OCI-LY1 (cell line): ENCODE results near the gene IKZF1.

Experiments used
- H2AFZ ChIP-seq: fragments of 200-600 bp; sonication (generic), shearing (Covaris generic); 2 replicates; pipeline ENCODE4 v1.6.0; 2014; ENCODE audit warnings: antibody characterized with exemption, mild to moderate bottlenecking, low read length
- H3F3A ChIP-seq: fragments of 200-600 bp; sonication (generic), shearing (Covaris generic); 2 replicates; pipeline ENCODE4 v1.6.0; 2014; ENCODE audit warnings: mild to moderate bottlenecking, antibody characterized with exemption, low read length, moderate library complexity; ENCODE audit not compliant: insufficient read depth
- H3K27ac ChIP-seq: fragments of 200-600 bp; sonication (generic); 2 replicates; pipeline ENCODE4 v1.5.1; 2014; ENCODE audit warnings: low read length, mixed run types, mild to moderate bottlenecking, low read depth; ENCODE audit not compliant: poor library complexity, severe bottlenecking
- H3K27me3 ChIP-seq: fragments of 200-600 bp; sonication (generic); 2 replicates; pipeline ENCODE4 v1.6.0; 2014; ENCODE audit warnings: antibody characterized with exemption, mild to moderate bottlenecking, low read length, moderate library complexity; ENCODE audit not compliant: insufficient read depth
- H3K36me3 ChIP-seq: fragments of 200-600 bp; sonication (generic); 2 replicates; pipeline ENCODE4 v1.6.1; 2014; ENCODE audit warnings: mild to moderate bottlenecking, antibody characterized with exemption, low read length, moderate library complexity, mixed read lengths; ENCODE audit not compliant: insufficient read depth
- H3K4me1 ChIP-seq: fragments of 200-600 bp; sonication (generic); 2 replicates; pipeline ENCODE4 v1.5.1; 2014; ENCODE audit warnings: mild to moderate bottlenecking, low read length, moderate library complexity; ENCODE audit not compliant: insufficient read depth, severe bottlenecking
- H3K4me2 ChIP-seq: fragments of 200-600 bp; sonication (generic), shearing (Covaris generic); 2 replicates; pipeline ENCODE4 v1.6.1; 2014; ENCODE audit warnings: low read length
- H3K4me3 ChIP-seq: fragments of 200-600 bp; sonication (generic); 2 replicates; pipeline ENCODE4 v1.5.1; 2014; ENCODE audit warnings: low read length, low read depth, mild to moderate bottlenecking, mixed read lengths; ENCODE audit not compliant: poor library complexity, severe bottlenecking
- H3K79me2 ChIP-seq: fragments of 200-600 bp; shearing (Covaris generic); 2 replicates; pipeline ENCODE4 v1.6.1; 2016; ENCODE audit warnings: mixed run types, low read length, mixed read lengths; ENCODE audit not compliant: insufficient read depth
- H3K9ac ChIP-seq: fragments of 200-600 bp; sonication (generic), shearing (Covaris generic); 2 replicates; pipeline ENCODE4 v1.6.1; 2014; ENCODE audit warnings: mild to moderate bottlenecking, low read length, mixed read lengths
- H3K9me2 ChIP-seq: fragments of 200-600 bp; sonication (generic), shearing (Covaris generic); 2 replicates; pipeline ENCODE4 v1.6.1; 2014; ENCODE audit warnings: low read depth, mild to moderate bottlenecking, low read length, mixed read lengths
- H3K9me3 ChIP-seq: fragments of 200-600 bp; shearing (Covaris generic); 2 replicates; pipeline ENCODE4 v1.6.1; 2014; ENCODE audit warnings: low read length, mixed read lengths
- H4K20me1 ChIP-seq: fragments of 200-600 bp; sonication (generic), shearing (Covaris generic); 2 replicates; pipeline ENCODE4 v1.6.0; 2016; ENCODE audit warnings: mild to moderate bottlenecking, low read length; ENCODE audit not compliant: insufficient read depth
- CTCF ChIP-seq: fragments of 200-600 bp; sonication (generic), shearing (Covaris generic); IDR thresholded peaks from 2 replicates; pipeline ENCODE4 v1.5.1; 2017; ENCODE audit warnings: mild to moderate bottlenecking, antibody characterized with exemption, low read length, moderate library complexity, mixed read lengths
- EZH2 ChIP-seq: fragments of 200-600 bp; sonication (generic), shearing (Covaris generic); IDR thresholded peaks from 2 replicates; pipeline ENCODE4 v1.8.0; 2017; ENCODE audit warnings: borderline replicate concordance, mixed run types, mild to moderate bottlenecking, antibody characterized with exemption, low read length, moderate library complexity, mixed read lengths

The IKZF1 gene

GRCh38 chr7:50300336-50300735 is 4.2 kb upstream of the IKZF1 start:
- no peak for TF ChIP-seq EZH2
- no peak overlapping the region for H3K9ac ChIP-seq
- H3K9me3 ChIP-seq: no peaks in the 10 kb centered on the region
- no peaks in the 10 kb centered on the region for H3K36me3 ChIP-seq
- H4K20me1 ChIP-seq: no peaks in the 10 kb centered on the region
- H2AFZ ChIP-seq: no peak overlapping the region
- no peak overlapping the region for H3K4me2 ChIP-seq
- H3K4me1 ChIP-seq: peaks cover 3% of the 10 kb centered on the region
- H3K4me3 ChIP-seq: no peak overlapping the region
- peaks cover 3% of the 10 kb centered on the region; the same call in 1 of the 2 replicates for H3F3A ChIP-seq
- no peak overlapping the region for H3K27ac ChIP-seq
- H3K79me2 ChIP-seq: peaks cover 4% of the 10 kb centered on the region
- H3K9me2 ChIP-seq: no peaks in the 10 kb centered on the region
- H3K27me3 ChIP-seq: peaks cover 11% of the 10 kb centered on the region; the same call in 1 of the 2 replicates

GRCh38 chr7:50302486-50303334 is 1.8 kb upstream of the IKZF1 start:
- Histone ChIP-seq H3K4me1 (peaks cover 27% of the 10 kb centered on the region), H3K4me2 (no peak overlapping the region; the same call in 1 of the 2 replicates), H3K36me3 (no peaks in the 10 kb centered on the region), H3K9ac (no peak overlapping the region), H3K9me2 (no peaks in the 10 kb centered on the region), H2AFZ (no peak overlapping the region), H3K27ac (no peak overlapping the region), H3K79me2 (peaks cover 27% of the 10 kb centered on the region), H3K27me3 (peaks cover 11% of the 10 kb centered on the region; the same call in 1 of the 2 replicates), H3K9me3 (no peaks in the 10 kb centered on the region), H4K20me1 (no peaks in the 10 kb centered on the region), H3F3A (peaks cover 6% of the 10 kb centered on the region; the same call in 1 of the 2 replicates), H3K4me3 (no peak overlapping the region)
- TF ChIP-seq CTCF: no peak
- no peak for TF ChIP-seq EZH2

GRCh38 chr7:50303335-50304128 is 984 bp upstream of the IKZF1 start:
- H3K4me1 ChIP-seq: peaks cover 35% of the 10 kb centered on the region
- H3K27me3 ChIP-seq: peaks cover 11% of the 10 kb centered on the region; the same call in 1 of the 2 replicates
- no peak overlapping the region for H2AFZ ChIP-seq
- no peaks in the 10 kb centered on the region for H3K9me2 ChIP-seq
- peak overlapping the region; percentile 97; the same call in 1 of the 2 replicates for H3K9ac ChIP-seq
- no peaks in the 10 kb centered on the region; the same call in 1 of the 2 replicates for H3K36me3 ChIP-seq
- H4K20me1 ChIP-seq: no peaks in the 10 kb centered on the region
- H3K4me3 ChIP-seq: peak overlapping the region; percentile 74
- TF ChIP-seq CTCF (no peak), EZH2 (no peak)
- H3K79me2 ChIP-seq: peaks cover 35% of the 10 kb centered on the region
- H3K27ac ChIP-seq: no peak overlapping the region
- peaks cover 6% of the 10 kb centered on the region; the same call in 1 of the 2 replicates for H3F3A ChIP-seq
- H3K9me3 ChIP-seq: no peaks in the 10 kb centered on the region
- H3K4me2 ChIP-seq: peak overlapping the region; percentile 81
